ENCODE measurements around the gene THRB.

Gene THRB

DNA sequence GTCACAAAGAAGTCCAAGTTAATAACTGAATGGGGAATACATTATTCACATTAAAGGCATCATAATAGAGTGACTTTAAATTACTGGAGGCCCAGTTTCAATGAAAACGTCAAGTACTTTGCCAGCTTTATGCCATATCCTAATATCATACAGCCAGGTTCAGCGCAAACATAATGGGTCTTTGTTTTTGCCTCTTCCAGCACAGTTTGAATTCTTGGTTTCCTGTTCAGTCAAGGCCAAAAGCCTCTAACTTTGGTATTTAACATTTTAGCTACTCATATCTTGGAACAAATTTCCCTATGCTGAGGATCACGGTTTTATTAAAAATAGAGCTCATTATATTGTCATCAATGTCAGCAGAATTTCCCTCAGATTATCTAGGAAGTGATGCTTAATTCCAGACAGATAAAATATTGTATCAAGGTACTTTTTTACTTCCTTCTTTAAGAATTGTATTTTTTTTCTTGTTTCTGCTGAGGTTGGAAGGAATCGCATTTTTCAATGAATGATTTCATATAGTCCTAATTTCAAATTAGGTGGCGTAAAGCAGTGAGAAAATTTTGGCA lies 269.2 kb downstream of the THRB start (continued):
- TF ChIP-seq, protein P1, sequence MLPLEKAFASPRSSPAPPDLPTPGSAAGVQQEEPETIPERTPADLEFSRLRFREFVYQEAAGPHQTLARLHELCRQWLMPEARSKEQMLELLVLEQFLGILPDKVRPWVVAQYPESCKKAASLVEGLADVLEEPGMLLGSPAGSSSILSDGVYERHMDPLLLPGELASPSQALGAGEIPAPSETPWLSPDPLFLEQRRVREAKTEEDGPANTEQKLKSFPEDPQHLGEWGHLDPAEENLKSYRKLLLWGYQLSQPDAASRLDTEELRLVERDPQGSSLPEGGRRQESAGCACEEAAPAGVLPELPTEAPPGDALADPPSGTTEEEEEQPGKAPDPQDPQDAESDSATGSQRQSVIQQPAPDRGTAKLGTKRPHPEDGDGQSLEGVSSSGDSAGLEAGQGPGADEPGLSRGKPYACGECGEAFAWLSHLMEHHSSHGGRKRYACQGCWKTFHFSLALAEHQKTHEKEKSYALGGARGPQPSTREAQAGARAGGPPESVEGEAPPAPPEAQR (tag by site-specific recombination; IDR thresholded peaks at IDR 0.05), result no peak
- TF ChIP-seq ZNF560 (tag by site-specific recombination; IDR thresholded peaks at IDR 0.05; ENCODE audit: borderline replicate concordance), result no peak

DNA sequence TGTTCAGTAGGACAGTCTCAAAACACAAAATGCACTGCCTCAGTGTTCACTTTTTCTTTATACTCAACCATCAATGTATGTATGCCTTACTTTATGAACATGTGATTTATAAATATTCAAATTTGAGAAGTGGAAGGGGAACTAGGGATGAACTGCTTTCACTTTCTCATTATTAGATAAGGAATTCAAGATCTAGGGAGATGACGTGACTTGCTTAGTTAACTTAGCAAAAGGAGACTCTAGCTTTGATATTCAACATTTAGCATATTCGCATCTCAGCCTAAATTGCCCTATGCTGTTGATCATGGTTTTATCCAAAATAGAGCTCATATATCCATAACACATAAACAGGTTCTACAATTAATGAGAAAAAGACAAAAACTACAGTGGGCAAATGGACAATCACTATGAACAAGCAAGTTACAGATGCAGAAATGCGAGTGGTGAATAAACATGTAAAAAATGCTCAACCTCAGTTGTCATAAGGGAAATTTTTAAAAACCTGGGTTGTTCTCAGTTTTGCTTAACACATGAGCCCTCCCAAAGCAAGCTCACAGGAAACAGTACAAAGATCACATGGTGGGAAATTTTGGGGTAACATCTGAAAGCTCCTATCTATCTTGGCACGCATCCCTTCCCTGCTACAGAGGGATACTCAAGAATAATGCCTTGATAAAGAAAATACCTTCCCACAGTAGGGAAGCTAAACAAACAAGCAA lies 269.8 kb downstream of the THRB start:
- CTCF ChIA-PET, result interaction anchor here (0.7 to 1.7 kb wide), 2 partner anchors 10 to 39 kb away, joined by 3 to 6 read pairs; no protein-coding TSS in a partner anchor
- POLR2A ChIA-PET, result no interaction called here
- TF ChIP-seq SETDB1 (IDR thresholded peaks at IDR 0.05; ENCODE audit: insufficient read length, low read length) (no peak), ZNF19 (tag by site-specific recombination; IDR thresholded peaks at IDR 0.05; ENCODE audit: low read depth) (no peak), ZNF629 (tag by site-specific recombination; IDR thresholded peaks at IDR 0.05) (no peak), ZNF670 (tag by site-specific recombination; IDR thresholded peaks at IDR 0.05; ENCODE audit: low read depth) (no peak), ZNF292 (tag by site-specific recombination; IDR thresholded peaks at IDR 0.05; ENCODE audit: borderline replicate concordance, low read depth) (no peak), ZNF138 (tag by site-specific recombination; IDR thresholded peaks at IDR 0.05; ENCODE audit: borderline replicate concordance) (no peak), ZNF785 (tag by site-specific recombination; IDR thresholded peaks at IDR 0.05) (no peak), ZBTB1 (tag by site-specific recombination; IDR thresholded peaks at IDR 0.05) (no peak), ZNF23 (tag by site-specific recombination; IDR thresholded peaks at IDR 0.05; ENCODE audit: borderline replicate concordance) (no peak), ZNF561 (tag by site-specific recombination; IDR thresholded peaks at IDR 0.05; ENCODE audit: borderline replicate concordance) (no peak), ZNF843 (tag by site-specific recombination; IDR thresholded peaks at IDR 0.05) (no peak), ZNF175 (tag by site-specific recombination; IDR thresholded peaks at IDR 0.05) (no peak), ZNF548 (tag by site-specific recombination; IDR thresholded peaks at IDR 0.05) (no peak), ZNF549 (tag by site-specific recombination; IDR thresholded peaks at IDR 0.05) (no peak)
- TF ChIP-seq, protein P2, sequence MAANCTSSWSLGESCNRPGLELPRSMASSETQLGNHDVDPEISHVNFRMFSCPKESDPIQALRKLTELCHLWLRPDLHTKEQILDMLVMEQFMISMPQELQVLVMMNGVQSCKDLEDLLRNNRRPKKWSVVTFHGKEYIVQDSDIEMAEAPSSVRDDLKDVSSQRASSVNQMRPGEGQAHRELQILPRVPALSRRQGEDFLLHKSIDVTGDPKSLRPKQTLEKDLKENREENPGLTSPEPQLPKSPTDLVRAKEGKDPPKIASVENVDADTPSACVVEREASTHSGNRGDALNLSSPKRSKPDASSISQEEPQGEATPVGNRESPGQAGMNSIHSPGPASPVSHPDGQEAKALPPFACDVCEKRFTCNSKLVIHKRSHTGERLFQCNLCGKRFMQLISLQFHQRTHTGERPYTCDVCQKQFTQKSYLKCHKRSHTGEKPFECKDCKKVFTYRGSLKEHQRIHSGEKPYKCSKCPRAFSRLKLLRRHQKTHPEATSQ (tag by site-specific recombination; IDR thresholded peaks at IDR 0.05), result no peak
- TF ChIP-seq, protein P3, sequence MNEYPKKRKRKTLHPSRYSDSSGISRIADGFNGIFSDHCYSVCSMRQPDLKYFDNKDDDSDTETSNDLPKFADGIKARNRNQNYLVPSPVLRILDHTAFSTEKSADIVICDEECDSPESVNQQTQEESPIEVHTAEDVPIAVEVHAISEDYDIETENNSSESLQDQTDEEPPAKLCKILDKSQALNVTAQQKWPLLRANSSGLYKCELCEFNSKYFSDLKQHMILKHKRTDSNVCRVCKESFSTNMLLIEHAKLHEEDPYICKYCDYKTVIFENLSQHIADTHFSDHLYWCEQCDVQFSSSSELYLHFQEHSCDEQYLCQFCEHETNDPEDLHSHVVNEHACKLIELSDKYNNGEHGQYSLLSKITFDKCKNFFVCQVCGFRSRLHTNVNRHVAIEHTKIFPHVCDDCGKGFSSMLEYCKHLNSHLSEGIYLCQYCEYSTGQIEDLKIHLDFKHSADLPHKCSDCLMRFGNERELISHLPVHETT (tag by site-specific recombination; IDR thresholded peaks at IDR 0.05), result no peak
- TF ChIP-seq, protein P4, sequence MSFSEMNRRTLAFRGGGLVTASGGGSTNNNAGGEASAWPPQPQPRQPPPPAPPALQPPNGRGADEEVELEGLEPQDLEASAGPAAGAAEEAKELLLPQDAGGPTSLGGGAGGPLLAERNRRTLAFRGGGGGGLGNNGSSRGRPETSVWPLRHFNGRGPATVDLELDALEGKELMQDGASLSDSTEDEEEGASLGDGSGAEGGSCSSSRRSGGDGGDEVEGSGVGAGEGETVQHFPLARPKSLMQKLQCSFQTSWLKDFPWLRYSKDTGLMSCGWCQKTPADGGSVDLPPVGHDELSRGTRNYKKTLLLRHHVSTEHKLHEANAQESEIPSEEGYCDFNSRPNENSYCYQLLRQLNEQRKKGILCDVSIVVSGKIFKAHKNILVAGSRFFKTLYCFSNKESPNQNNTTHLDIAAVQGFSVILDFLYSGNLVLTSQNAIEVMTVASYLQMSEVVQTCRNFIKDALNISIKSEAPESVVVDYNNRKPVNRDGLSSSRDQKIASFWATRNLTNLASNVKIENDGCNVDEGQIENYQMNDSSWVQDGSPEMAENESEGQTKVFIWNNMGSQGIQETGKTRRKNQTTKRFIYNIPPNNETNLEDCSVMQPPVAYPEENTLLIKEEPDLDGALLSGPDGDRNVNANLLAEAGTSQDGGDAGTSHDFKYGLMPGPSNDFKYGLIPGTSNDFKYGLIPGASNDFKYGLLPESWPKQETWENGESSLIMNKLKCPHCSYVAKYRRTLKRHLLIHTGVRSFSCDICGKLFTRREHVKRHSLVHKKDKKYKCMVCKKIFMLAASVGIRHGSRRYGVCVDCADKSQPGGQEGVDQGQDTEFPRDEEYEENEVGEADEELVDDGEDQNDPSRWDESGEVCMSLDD (tag by site-specific recombination; IDR thresholded peaks at IDR 0.05), result no peak
- TF ChIP-seq, protein P5, sequence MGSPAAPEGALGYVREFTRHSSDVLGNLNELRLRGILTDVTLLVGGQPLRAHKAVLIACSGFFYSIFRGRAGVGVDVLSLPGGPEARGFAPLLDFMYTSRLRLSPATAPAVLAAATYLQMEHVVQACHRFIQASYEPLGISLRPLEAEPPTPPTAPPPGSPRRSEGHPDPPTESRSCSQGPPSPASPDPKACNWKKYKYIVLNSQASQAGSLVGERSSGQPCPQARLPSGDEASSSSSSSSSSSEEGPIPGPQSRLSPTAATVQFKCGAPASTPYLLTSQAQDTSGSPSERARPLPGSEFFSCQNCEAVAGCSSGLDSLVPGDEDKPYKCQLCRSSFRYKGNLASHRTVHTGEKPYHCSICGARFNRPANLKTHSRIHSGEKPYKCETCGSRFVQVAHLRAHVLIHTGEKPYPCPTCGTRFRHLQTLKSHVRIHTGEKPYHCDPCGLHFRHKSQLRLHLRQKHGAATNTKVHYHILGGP (tag by site-specific recombination; IDR thresholded peaks at IDR 0.05), result no peak
- TF ChIP-seq, protein P6, sequence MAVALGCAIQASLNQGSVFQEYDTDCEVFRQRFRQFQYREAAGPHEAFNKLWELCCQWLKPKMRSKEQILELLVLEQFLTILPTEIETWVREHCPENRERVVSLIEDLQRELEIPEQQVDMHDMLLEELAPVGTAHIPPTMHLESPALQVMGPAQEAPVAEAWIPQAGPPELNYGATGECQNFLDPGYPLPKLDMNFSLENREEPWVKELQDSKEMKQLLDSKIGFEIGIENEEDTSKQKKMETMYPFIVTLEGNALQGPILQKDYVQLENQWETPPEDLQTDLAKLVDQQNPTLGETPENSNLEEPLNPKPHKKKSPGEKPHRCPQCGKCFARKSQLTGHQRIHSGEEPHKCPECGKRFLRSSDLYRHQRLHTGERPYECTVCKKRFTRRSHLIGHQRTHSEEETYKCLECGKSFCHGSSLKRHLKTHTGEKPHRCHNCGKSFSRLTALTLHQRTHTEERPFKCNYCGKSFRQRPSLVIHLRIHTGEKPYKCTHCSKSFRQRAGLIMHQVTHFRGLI (tag by site-specific recombination; IDR thresholded peaks at IDR 0.05), result no peak

More for the DNA sequence above, 269.8 kb downstream of the THRB start:
- Histone ChIP-seq H3K9me3 (ENCODE audit: control insufficient read depth, insufficient read depth, low read depth, low read length) (no peaks in the 10 kb centered on the region), H3K4me1 (ENCODE audit: control insufficient read depth, insufficient read depth, low read length) (no peaks in the 10 kb centered on the region), H3K36me3 (ENCODE audit: control insufficient read depth in 2 of 2, insufficient read depth in 1 of 2, low read length in 2 of 2) (no peaks in the 10 kb centered on the region), H3K4me3 (ENCODE audit: low read depth, low read length) (no peak overlapping the region), H3K27ac (ENCODE audit: extremely low read depth, low read depth, low read length) (no peak overlapping the region)
